Loucy (cell line): ENCODE measurements around the gene BRI3.

ENCODE experiments used
- EZH2phosphoT487 ChIP-seq: fragments of 200-600 bp; IDR thresholded peaks from 2 replicates; pipeline ENCODE4 v1.6.1; 2018; ENCODE audit warnings: antibody characterized with exemption, mild to moderate bottlenecking, moderate library complexity, borderline replicate concordance
- TF ChIP-seq, protein P1 (sequence below): fragments of 200-600 bp; sonication (generic); conservative IDR thresholded peaks from 2 replicates; pipeline ENCODE4 v1.5.1; 2014; ENCODE audit warnings: mild to moderate bottlenecking, antibody characterized with exemption, low read length

DNA sequence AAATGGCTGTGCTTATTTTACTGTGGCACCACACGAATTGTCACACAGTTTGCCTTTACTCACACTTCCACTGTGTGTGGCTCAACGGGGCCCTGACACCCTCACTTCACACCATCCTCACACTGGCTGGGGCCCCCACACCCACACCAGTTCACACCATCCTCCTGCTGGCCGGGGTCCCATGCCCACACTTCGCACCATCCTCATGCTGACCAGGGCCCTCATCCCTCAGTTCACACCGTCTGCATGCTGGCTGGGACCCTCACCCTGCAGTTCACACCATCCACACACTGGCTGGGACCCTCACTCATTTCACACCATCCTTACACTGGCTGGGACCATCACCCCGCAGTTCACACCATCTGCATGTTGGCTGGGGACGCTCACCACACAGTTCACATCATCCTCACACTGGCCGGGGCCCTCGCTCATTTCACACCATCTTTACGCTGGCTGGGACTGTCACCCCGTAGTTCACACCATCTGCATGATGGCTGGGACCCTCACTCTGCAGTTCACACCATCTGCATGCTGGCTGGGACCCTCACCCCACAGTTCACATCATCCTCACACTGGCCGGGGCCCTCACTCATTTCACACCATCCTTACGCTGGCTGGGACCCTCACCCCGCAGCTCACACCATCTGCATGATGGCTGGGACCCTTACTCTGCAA is 36.0 kb downstream of the BRI3 start:
- TF ChIP-seq, protein P1, sequence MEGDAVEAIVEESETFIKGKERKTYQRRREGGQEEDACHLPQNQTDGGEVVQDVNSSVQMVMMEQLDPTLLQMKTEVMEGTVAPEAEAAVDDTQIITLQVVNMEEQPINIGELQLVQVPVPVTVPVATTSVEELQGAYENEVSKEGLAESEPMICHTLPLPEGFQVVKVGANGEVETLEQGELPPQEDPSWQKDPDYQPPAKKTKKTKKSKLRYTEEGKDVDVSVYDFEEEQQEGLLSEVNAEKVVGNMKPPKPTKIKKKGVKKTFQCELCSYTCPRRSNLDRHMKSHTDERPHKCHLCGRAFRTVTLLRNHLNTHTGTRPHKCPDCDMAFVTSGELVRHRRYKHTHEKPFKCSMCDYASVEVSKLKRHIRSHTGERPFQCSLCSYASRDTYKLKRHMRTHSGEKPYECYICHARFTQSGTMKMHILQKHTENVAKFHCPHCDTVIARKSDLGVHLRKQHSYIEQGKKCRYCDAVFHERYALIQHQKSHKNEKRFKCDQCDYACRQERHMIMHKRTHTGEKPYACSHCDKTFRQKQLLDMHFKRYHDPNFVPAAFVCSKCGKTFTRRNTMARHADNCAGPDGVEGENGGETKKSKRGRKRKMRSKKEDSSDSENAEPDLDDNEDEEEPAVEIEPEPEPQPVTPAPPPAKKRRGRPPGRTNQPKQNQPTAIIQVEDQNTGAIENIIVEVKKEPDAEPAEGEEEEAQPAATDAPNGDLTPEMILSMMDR, result no peak
- no peak for TF ChIP-seq EZH2phosphoT487
